Motor neuron (in vitro differentiated cells): ENCODE measurements around the gene RGS12. TPM values are rescaled to one million over a fixed set of nuclear protein-coding genes. Genes with fewer than 3 reads are reported as not detected.

Source experiments
- ATAC-seq, 8 experiments: fragments of 200-7000 bp; cut with Tn5 transposase; replicated peaks in 6 of 8; 2 replicates each; pipeline ENCODE4 v1.8.0; 2021; ENCODE audit warnings: mild to moderate bottlenecking in 8 of 8, moderate library complexity in 8 of 8
- H3K27ac ChIP-seq, 2 donors: fragments of 250-450 bp; sonication (Bioruptor Pico); 2 replicates each; pipeline ENCODE4 v1.9.0; 2021; ENCODE audit warnings: antibody characterized with exemption in 2 of 2, mild to moderate bottlenecking in 2 of 2, moderate library complexity in 1 of 2
- H3K4me1 ChIP-seq, 2 donors: fragments of 250-450 bp; sonication (Bioruptor Pico); replicated peaks in 1 of 2; 2 replicates each; pipeline ENCODE4 v1.6.1; 2021; ENCODE audit warnings: antibody characterized with exemption in 2 of 2, mild to moderate bottlenecking in 2 of 2, moderate library complexity in 1 of 2
- H3K4me3 ChIP-seq, 5 donors: fragments of 250-450 bp; sonication (Bioruptor Pico); 2 replicates each; pipeline ENCODE4 v1.9.0; 2021; ENCODE audit warnings: antibody characterized with exemption in 5 of 5, mild to moderate bottlenecking in 5 of 5, moderate library complexity in 4 of 5
- WGBS, 10 experiments: fragments of 450-650 bp; shearing (Covaris generic); methylation state at CpG; one replicate each; pipeline ENCODE4 v1.0.0; 2022; 5-methylcytosine and 5-hydroxymethylcytosine counted together
- in situ Hi-C, 9 experiments: fragments of 400-800 bp; cut with MboI; loops; one replicate each; pipeline ENCODE4 v1.15.0; 2021; ENCODE audit warnings: low sequenced_read_pairs in 9 of 9, low pct_unique_long_range_greater_than_20kb in 2 of 9; ENCODE audit not compliant: unreplicated experiment in 9 of 9
- total RNA-seq, 8 experiments: library from RNA; unstranded; fragments of 300-600 nt; gene quantifications; 2 replicates each; pipeline versions ENCODE4 v1.2.3 to v1.2.4, GENCODE V29; 2022

The RGS12 gene
- total RNA-seq, 8 experiments from 2014 or later: 11.8 to 38.3 (median 26.2) TPM

DNA sequence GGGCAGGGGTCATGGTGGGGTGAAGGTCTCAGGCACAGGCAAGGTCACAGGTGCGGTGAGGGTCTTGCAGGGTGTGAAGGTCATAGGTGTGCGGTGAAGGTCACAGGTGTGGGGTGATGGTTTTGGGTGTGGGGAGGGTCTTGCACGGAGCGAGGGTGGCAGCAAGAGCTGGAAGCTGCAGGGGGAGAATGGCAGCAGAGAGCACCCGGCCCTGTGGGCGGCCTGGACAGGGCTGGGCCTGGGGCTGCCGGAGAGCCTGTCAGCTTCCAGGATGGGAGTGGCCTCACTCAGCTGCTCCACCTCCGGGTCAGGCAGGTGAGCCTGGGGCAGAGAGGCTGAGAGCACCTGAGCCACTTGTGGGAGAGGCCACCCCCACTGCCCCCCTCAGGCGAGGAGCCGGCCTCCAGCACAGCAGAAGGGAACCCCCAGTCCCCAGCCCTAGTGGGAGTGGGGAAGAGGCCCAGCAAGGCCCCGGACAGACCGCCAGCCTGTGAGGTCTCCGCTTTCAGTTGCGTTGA is 42.3 kb upstream of the RGS12 start:
- H3K4me3 ChIP-seq: no peak overlapping the region
- ATAC-seq: peak in 5 of 8 experiments; percentile 8 to 47 (median 29)
- WGBS, 10 experiments: 47 to 93% methylated on average over 3 of the region's 14 CpGs; no CpG with 5 or more reads in 8 of the 10 experiments
- in situ Hi-C loops: no loop called here
- H3K4me1 ChIP-seq: peaks cover 20 to 28% of the 10 kb centered on the region in 2 donors
- H3K27ac ChIP-seq: peak overlapping the region in 1 of 2 donors; percentile 32

DNA sequence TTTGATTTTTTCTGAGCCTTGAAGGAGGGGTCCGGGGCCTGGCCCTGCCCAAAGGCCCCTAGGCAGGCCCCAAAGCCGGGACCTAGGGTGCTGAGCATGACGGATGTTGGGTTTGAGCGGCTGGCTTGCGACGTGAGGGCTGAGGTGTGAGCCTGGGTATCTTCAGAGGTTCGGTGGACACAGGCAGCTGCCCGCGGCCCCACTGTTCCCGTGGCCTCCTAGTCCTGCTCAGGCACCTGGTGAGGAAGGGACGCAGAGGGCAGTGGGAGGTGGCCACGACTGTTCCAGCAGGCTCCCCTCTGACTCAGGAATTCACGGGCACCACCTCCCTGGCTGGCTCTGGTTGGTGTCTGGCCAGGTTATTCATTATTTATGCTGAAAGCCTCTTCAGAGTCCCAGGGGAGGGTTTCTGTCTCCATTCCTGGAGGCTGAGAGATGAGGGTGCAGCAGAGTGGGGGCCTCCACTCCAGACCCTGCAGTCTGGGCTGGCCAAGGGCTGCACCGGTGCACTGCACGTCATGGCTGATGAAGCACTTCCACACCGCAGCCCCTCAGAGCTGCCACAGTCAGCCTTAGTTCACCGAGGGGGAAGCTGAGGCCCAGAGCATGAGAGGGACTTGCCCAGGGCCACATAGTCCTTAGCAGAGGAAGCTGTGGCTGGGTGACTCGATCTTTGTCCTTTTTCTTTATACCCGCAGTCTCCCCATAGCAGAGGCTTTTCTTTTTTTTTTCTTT is 41.7 kb upstream of the RGS12 start:
- Histone ChIP-seq H3K27ac (peak overlapping the region in 1 of 2 donors; percentile 32), H3K4me1 (peaks cover 20 to 28% of the 10 kb centered on the region in 2 donors), H3K4me3 (no peak overlapping the region)
- peak in 7 of 8 experiments; percentile 2 to 59 (median 21) for ATAC-seq
- 73 to 100% (median 87%) methylated on average over 1 to 8 of the region's 19 CpGs; no CpG with 5 or more reads in 3 of the 10 experiments for WGBS, 10 experiments
- in situ Hi-C loops: no loop called here

DNA sequence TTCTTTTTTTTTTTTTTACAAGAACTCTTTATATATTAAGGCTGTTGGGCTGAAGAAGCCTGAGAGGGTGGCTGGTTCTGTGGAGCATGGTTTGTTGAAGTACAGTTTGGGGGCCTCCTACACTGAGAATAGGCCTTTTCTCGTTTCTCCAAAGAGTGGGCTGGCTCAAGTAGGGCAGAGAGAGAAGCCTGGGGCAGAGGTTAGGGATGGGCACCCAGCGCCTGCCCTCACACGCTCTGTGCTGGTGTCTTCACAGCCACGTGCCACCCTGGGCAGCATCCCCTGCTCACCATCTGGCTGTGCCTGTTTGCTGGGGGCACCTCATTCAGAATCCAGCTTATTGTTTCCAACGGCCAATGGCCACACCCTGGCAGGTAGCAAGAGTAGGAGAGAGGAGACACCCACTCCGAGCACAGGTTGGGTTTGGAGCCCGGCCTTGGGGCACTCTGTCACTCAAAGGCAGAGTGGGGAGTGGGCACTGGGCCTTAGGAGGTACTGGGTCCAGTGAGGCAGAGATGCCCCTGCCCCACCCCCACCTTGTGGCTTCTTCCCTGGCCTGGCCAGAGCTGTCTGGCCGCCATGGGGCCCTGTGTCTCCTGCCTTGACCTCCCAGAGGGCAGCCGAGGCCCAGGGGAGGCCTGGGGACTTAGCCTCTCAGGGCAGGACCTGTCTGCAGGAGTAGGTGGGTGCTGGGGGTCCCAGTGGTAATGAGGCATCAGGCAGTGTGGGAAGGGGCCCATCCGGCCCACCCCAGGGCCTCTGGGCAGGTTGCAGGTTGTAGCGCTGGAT is 40.9 kb upstream of the RGS12 start:
- Histone ChIP-seq H3K27ac (no peak overlapping the region), H3K4me1 (peaks cover 15 to 28% of the 10 kb centered on the region in 2 donors), H3K4me3 (no peak overlapping the region)
- 80 to 100% (median 86%) methylated on average over 1 to 8 of the region's 11 CpGs; no CpG with 5 or more reads in 4 of the 10 experiments for WGBS, 10 experiments
- ATAC-seq: no peak
- in situ Hi-C loops: no loop called here

DNA sequence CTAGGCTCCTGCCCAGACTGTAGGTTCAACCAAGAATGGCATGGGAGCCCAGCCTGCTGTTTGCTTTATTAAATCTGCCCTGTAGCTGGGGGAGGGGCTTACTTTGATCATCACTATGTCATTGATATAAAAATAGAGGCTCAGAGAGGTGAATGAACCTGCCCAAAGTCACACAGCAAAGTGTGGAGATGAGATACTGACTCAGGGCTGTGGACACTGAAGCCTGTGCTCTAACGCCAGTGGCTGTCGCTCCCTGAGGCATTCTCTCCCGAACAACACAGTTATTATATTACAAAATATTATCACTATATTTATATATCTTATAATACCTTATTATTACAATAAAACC is 40.4 kb upstream of the RGS12 start:
- peaks cover 15 to 28% of the 10 kb centered on the region in 2 donors for H3K4me1 ChIP-seq
- 80 to 100% (median 90%) methylated on average over 2 to 3 of the region's 3 CpGs; no CpG with 5 or more reads in 3 of the 10 experiments for WGBS, 10 experiments
- ATAC-seq: no peak
- H3K4me3 ChIP-seq: no peak overlapping the region
- H3K27ac ChIP-seq: no peak overlapping the region
- in situ Hi-C loops: no loop called here

DNA sequence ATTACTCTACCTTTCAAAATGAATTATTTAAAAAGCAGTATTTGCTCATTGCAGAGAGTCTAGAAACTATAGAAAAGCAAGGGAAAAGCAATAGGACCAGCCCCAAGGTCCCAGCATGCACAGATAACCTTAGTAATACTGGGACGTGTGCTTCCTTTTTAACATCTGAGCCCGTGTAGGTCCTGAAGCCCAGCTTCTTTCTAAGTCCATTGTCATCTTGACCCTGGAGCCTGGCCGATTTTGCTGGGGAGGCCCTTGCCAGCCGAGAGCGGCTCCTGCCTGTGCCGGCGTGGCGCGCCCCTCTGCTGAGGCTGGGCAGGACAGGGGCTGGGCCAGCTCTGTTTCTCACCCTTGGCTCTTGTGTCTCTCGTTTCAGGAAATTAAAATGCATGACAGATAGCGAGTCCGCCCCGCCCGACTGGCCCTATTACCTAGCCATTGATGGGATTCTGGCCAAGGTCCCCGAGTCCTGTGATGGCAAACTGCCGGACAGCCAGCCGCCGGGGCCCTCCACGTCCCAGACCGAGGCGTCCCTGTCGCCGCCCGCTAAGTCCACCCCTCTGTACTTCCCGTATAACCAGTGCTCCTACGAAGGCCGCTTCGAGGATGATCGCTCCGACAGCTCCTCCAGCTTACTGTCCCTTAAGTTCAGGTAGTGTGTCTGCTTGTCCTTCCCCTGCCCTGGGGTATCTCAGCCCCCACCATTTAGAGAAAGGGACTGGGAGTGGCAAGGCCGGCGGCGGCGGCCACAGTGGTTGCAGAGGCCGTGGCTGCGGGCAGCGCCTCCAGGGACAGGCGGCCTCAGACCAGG is 39.8 kb upstream of the RGS12 start:
- ATAC-seq: peak in 1 of 8 experiments; percentile 35
- H3K4me3 ChIP-seq: no peak overlapping the region
- 40 to 90% (median 62%) methylated on average over 1 to 18 of the region's 38 CpGs; no CpG with 5 or more reads in 2 of the 10 experiments for WGBS, 10 experiments
- in situ Hi-C loops: no loop called here
- H3K27ac ChIP-seq: no peak overlapping the region
- peaks cover 15 to 28% of the 10 kb centered on the region in 2 donors for H3K4me1 ChIP-seq

DNA sequence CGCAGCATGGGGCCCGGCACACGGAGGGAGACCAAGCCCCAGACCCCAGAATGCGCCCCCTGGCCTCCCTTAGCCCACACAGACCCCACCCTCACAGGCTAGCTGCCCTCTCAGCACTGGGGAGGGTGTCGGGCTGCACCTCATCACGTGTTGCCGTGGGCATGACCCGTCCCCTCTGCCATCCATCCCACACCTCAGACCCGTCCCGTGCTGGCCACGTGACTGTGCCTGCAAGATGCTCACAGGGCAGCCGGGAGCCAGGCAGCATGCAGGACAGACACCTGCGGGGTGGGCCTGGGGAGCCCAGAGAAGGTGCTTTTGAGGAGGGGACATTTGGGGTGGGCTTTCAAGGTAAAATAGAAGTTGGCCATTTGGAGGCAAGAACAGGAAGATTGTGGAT is 39.0 kb upstream of the RGS12 start:
- no peak for ATAC-seq
- Histone ChIP-seq H3K27ac (no peak overlapping the region), H3K4me3 (no peak overlapping the region), H3K4me1 (peaks cover 9 to 22% of the 10 kb centered on the region in 2 donors)
- 84 to 100% methylated on average over 2 to 5 of the region's 13 CpGs; no CpG with 5 or more reads in 8 of the 10 experiments for WGBS, 10 experiments
- in situ Hi-C loops: no loop called here

DNA sequence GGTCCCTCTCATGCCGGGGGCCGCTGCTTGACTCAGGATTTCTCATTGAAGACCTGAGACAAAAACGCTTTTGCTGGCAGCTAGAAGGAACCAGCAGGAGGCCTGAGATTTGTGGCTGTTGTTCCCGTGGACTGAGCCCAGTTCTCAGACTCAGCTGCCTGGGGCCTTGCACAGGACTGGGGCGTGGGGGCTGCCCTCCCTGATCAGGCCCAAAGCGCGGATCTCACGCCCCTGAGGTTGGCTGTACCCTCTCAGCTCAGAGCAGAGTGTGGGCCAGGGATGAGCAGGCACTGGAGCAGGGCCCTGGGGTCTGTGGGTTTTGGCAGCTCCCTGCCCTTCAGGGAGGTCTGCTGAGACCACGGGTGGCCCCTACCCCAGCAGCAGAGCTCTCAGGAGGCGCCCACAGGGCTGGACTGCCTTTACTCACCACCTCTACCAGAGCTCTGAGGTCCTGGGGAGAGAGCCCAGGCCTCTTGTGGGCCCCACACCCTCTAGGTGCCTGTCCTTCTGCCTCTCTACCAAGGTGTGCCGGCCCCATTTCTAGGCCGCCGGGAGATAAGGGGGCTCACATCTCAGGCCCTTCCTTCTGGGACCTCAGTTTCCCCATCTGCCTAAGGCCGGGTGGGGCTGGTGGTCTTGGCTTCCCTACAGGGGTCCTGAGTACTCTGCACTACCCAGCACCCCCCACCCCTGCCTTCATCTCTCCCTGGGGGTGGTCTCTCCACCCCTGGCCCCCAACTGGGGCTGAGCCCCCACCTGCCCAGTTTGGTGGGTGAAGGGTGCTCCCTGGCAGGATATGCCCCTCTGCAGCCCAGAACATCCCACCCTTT is 38.3 kb upstream of the RGS12 start:
- no peak for ATAC-seq
- WGBS, 10 experiments: 38 to 80% (median 56%) methylated on average over 1 to 3 of the region's 14 CpGs; no CpG with 5 or more reads in 7 of the 10 experiments
- peaks cover 2 to 15% of the 10 kb centered on the region in 2 donors for H3K4me1 ChIP-seq
- H3K4me3 ChIP-seq: no peak overlapping the region
- H3K27ac ChIP-seq: no peak overlapping the region
- in situ Hi-C loops: no loop called here

DNA sequence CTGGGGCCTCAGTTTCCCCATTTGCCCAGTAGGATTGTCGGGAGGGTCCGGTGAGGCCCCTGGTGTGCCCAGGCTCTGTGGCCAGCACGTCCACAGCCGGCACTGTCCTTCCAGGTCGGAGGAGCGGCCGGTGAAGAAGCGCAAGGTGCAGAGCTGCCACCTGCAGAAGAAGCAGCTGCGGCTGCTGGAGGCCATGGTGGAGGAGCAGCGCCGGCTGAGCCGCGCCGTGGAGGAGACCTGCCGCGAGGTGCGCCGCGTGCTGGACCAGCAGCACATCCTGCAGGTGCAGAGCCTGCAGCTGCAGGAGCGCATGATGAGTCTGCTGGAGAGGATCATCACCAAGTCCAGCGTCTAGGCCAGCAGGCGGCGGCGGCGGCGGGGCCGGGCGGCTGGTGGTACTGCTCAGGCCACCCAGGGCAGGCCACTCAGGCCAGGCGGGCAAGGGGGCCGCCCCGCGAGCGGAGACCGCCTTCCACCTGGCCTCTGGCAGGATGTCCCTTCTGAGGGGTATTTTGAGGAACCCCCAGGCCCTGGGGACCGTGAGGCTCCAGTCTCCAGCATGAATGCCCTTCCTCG is 37.1 kb upstream of the RGS12 start:
- no peak overlapping the region for H3K4me3 ChIP-seq
- 80 to 100% (median 97%) methylated on average over 2 to 11 of the region's 36 CpGs; no CpG with 5 or more reads in 5 of the 10 experiments for WGBS, 10 experiments
- no peak for ATAC-seq
- H3K27ac ChIP-seq: no peak overlapping the region
- peaks cover 0 to 3% of the 10 kb centered on the region in 2 donors for H3K4me1 ChIP-seq
- in situ Hi-C loops: no loop called here

DNA sequence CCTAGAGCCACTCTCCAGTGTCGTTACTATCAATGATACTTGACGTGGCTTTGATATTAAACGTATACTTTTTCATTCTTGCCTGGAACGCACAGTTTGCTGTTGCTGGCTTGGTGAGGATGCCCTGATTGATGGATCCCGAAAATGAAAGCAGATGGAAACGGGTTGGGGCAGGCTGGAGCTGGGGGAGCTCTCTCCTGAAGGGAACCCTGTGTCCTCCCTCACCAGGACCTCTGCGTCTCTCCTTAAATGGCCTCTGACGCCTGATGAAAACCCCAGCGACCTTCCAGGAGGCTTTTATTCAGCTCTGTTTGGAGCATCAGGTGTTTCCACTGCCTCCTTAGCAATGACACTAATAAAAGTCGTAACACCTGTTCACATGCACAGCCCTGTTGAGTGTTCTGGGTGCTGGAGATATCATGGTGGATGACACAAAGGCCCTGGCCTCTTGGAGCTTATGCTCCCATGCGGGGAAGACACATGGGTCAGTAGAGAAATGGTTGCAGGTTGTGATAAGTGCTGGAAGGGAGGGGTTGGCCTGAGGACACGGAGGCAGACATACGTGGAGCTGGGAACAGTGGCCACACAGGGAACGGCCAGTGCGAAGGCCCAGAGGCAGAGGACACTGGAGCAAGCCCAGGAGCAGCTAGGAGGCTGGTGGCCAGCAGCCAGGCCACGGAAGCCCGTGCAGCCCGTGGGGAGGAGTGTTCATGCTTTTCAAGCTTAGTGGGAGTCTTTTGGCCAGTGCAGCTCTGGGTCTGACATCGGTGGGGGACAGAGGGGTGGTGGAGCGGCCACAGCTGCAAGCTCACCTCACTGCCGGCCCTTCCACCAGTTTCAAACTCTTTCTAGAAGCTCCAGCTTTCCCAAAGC is 36.4 kb upstream of the RGS12 start:
- Histone ChIP-seq H3K4me1 (no peaks in the 10 kb centered on the region), H3K27ac (no peak overlapping the region), H3K4me3 (no peak overlapping the region)
- 73 to 100% (median 82%) methylated on average over 1 to 10 of the region's 21 CpGs; no CpG with 5 or more reads in 2 of the 10 experiments for WGBS, 10 experiments
- ATAC-seq: no peak
- in situ Hi-C loops: no loop called here

DNA sequence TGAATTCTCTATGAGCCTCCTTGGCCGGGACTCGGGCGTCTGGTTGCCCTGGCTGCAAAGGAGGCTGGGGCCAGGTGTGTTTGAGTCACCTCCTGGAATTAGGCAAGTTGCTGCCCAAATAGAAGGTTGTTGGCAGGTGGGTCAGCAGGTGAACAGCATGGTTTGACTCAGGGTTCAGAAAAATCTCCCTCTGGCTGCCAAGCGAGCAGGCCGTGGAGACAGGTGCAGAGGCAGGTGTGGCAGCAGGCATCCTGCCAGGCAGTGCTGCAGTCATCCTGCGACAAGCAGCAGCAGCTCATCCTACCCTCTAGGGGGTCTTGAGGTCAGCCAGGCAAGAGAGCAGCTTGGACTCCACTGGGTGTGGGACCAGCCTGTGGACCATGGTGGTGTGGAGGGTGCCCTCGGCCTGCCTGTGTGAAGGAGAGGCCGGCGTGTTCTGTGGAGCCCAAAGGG is 35.7 kb upstream of the RGS12 start:
- Histone ChIP-seq H3K27ac (no peak overlapping the region), H3K4me1 (no peaks in the 10 kb centered on the region), H3K4me3 (no peak overlapping the region)
- in situ Hi-C loops: no loop called here
- WGBS, 10 experiments: 80 to 96% methylated on average over 1 to 4 of the region's 9 CpGs; no CpG with 5 or more reads in 8 of the 10 experiments
- ATAC-seq: no peak
